GM19452 (cell line): Measurements from ENCODE around the gene MIDN.

ENCODE experiments used
- ATAC-seq: cut with Tn5 transposase; IDR thresholded peaks from one replicate; pipeline ENCODE4 v1.9.1; 2021; ENCODE audit not compliant: unreplicated experiment

The MIDN gene

GRCh38 chr19:1220976-1221903, 27.1 kb upstream of the MIDN start:
- no peak for ATAC-seq

GRCh38 chr19:1221904-1222255, 26.5 kb upstream of the MIDN start:
- ATAC-seq = no peak

- no peak for ATAC-seq
These were observed 26.0 kb upstream of the MIDN start for GRCh38 chr19:1222394-1222793.

- no peak for ATAC-seq
These were observed 25.1 kb upstream of the MIDN start for GRCh38 chr19:1223018-1223855.

GRCh38 chr19:1224047-1224825, 24.1 kb upstream of the MIDN start:
- no peak for ATAC-seq

DNA sequence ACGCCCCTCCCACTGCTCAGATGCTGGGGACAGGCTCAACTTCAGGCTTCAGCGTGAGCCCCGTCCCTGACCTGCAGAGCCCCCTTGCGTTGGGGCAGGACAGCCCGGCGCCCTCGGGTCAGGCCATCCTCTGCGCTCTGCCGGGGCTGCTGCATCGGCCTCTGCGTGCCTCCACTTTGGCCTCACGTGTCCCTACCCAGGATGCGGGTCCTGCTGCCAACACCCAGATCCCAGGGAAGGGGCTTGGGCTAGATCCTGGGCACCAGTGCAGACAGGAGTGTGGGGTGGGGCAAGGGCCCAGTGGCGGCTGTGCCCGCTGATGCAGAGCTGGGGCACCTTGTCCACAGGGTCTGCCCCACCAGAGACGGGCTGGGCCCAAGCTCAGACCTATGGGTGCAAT, 23.5 kb upstream of the MIDN start:
- no peak for ATAC-seq

DNA sequence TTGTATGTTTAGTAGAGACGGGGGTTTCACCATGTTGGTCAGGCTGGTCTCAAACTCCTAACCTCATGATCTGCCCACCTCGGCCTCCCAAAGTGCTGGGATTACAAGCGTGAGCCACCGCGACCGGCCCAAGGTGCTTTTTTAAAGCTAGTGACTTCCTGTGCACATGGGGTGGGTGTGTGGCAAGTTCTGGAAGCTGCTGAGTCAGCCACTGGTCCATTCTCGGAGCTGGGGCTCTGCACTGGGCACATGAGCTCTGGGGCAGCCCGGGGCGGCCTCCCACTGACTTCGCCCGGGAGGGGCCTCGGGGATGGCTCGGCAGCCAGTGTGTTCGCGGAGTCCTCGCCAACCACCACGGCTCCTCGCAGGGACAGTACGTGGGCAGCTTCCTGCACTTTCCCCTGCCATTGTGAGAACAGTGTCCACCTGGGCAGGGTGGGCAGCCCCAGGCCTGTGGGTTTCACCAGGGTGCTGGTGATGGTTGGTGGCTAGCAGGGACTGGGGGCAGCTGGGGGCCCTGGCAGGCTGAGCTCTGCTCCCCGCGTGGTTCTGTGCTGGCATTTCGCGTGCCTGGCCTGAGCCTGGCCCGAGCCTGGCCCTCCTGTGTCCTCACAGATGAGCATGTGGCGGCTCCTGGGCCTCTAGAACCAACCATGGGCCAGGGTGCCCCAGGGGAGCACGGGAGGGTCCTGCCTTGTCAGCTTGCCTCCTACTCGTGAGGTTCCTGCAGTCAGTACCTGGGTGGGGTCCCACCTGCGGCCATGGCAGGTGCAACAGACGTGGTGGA, 22.8 kb upstream of the MIDN start:
- no peak for ATAC-seq

DNA sequence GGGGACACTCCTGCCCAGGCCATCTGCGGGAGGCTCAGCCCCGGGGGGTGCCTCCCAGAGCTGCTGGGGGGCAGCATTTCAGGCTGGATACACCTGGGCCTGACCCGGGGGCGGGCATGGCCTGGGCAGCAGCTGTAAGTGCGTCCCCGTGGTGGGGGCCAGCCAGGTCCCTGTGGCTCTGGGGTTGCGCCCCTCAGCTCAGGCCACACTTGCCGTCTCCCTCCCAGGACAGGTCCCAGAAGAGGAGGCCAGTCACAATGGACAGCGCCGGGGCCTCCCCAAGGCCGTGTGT, 22.2 kb upstream of the MIDN start:
- ATAC-seq = no peak

- no peak for ATAC-seq
These were observed 21.7 kb upstream of the MIDN start for GRCh38 chr19:1226522-1227303.

DNA sequence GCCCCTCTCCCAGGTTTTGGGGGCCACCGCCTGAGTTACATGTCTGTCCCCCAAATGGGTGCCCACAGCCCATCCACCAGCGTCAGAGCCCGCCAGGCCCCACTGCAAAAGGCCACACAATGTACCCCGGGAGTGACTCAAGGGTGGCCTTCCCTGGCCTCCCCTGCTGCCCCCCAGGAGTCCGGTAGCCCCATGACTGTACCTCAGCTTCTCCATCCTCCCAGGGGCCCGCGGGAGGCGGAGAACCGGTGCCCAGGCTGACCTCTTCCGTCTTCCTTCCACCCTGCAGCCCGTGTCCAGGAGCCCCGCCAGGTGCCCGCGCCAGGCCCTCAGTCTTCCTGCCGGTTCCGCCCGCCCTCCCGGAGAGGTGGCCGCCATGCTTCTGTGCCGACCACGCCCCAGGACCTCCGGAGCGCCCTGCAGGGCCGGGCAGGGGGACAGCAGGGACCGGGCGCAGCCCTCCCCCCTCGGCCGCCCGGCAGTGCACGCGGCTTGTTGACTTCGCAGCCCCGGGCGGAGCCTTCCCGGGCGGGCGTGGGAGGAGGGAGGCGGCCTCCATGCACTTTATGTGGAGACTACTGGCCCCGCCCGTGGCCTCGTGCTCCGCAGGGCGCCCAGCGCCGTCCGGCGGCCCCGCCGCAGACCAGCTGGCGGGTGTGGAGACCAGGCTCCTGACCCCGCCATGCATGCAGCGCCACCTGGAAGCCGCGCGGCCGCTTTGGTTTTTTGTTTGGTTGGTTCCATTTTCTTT, 20.9 kb upstream of the MIDN start:
- no peak for ATAC-seq

- ATAC-seq = no peak
These were observed 20.0 kb upstream of the MIDN start for GRCh38 chr19:1228161-1228957.

DNA sequence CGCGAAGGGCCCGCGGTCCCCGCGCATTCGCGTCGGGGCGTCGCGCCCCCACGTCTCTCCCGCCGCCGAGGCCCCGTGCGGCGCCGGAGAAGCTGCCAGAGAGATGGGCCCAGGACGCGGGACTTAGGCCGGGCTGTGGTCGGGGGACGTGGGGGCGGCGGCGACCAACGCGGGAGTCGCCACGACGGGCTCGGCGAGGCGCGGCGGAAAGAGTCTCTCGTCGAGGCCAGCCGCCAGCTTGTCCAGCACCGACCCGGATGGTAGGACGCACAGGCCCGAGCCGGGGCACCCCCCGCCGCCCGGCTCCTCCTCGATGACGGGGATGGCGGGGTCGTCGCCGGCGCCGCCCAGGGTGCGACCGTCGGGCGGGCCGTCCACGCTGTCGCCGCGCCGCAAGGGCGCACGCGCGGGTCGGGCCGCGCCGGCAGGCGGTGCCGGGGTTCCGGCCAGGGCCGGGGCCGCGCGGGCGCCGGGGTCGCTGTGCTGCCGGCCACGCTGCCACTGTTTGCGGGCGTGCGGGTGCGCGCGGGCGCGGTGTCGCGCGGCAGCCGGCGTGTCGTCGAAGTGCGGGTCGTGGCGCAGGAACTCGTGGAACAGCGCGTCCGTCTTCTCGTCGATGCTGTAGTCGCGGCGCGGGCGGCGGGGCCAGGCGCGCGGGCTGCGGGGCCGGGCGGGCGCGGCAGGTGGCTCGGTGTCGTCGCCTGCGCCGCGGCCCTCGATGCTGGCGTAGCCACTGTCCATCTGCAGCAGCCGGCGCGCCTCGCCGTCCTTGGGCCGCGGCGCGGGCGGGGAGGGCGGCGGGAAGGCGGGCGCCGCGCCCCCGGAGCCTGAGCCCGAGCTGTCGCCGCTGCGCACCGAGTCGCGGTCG, 19.1 kb upstream of the MIDN start:
- ATAC-seq = no peak

GRCh38 chr19:1229924-1230782, 18.2 kb upstream of the MIDN start:
- ATAC-seq = no peak

DNA sequence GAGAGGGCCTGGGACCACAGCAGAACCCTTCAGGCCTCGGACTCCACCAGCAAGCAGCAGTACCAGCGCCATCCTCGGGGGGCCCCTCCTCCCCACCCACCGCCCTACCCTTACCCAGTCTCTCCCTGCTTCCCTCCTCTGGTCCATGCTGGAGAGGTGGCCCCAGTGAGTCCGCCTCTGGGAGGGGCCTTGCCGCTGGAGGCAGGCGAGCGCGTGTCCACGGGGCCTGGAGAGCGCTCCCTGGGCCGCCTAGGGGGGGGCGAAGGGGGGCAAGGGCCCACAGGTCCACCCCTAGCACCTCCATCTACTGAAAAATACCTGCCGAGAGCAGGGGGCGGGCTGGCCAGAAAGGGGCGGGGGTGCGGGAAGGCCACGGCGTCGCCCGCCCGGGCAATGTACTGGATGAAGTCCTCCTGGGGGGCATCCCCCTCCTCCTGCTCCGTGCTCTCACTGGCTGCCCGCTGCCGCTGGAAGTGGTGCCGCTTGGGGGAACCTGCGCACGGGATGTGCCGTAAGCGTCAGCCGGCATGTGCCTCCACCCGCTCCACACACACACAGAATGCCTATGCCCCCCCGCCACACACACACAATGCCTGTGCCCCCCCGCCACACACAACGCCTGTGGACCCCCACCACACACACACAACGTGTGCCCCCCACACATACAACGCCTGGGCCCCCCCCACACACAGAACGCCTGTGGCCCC, 17.4 kb upstream of the MIDN start:
- no peak for ATAC-seq

DNA sequence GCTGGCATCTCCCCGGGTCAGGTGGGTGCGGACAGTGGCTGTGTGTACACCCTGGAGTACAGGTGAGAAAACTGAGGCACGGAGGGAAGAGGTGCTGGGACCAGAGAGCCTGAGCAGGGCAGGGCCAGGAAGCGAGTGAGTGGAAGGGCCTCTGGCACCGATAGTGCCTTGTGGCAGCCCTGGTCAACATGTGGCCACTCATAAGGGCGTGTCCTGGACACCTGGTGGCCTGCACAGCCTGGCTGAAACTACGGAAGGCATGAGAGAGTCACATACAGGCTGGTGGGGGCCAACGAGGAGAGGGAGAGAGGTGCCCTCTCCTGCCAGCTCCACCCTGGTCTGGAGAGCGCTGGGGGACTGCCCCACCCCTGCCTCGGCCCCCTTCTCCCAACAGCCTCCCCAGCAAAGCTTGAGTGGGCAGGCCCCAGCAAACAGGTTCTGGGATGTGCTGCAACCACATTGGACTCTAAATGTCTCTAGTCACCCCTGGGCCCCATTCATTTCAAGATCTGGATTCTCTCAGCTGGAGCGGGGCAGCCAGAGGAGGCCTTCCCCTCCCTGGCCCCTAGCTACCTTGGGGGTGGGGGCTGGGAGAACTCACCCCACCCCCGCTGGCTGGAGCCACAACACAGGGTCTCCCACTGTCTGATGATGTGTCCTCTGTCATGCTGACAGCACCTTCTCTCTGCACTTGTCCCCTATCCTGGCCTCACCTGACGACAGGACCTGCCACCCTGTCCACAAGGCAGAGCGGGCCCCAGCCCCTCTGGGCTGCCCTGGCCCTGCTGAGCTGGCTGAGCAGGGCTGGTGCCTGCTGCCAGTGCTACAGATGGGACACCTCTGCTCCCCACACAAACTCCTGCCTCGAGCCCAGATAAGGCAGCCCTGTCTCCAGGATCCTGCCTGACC, 16.4 kb upstream of the MIDN start:
- ATAC-seq = no peak
